GF-D8 (cell line): ENCODE measurements around the gene GABBR2.
"Not testable (repeated sequence)": the region's sequence is repeated elsewhere in the genome, so short reads cannot be mapped to it uniquely, and the experiment has no call there.

Source experiments
- DNase-seq: peaks from one replicate; lab custom pipeline; 2025; lab: John Stamatoyannopoulos, UW

GABBR2 gene

DNA sequence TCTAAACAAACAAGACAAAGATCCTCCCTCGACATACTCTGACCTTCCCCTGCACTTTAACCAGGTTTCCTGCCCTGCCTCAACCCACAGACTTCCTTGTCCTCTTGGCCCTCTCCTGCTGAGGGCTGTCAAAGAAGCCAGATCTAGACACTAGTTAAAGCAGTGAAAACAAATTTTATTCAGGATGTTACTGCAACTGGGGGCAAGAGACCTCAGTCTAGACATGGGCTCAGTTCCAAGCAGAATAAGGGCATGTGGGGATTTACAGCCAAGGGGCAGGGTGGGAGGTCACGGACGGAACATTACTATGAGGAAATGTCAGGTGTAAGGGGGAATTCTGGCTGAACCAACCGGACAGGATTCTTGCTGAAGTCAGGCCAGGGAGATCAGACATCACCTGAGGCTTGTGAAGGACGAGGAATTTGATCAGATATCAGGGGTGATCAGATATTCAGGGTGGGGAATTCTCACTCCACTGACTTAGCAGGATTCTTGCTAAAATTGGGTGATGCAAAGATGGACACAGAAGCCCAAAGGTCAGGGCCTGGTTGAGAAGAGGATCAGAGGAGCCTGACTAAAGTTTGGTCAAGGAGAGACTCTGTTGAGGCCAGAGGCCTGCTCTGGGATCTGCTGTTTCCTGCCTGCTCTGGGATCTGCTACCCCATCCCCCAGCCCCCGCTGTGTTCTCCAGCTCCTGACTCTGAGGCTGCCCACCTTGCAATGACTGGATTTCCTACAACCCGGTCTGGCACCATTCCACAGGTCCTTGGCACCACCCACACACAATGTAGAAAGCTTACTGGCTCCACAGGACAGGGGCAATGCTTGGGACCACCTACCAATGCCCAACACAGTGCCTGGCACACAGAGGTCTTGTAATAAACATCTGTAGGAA, 21.5 kb downstream of the GABBR2 start:
- DNase-seq, result no peak

DNA sequence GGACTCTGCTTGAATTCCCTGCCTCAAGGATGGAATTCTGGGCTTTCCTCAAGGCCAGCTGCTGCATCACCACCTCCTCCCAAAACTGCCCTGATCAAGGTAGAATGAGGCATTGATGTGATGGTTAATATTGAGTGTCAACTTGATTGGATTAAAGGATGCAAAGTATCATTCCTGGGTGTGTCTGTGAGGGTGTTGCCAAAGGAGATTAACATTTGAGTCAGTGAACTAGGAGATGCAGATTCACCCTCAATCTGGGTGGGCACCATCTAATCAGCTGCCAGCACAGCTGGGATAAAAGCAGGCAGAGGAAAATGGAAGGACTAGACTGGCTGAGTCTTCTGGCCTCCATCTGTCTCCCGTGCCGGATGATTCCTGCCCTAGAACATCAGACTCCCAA, 23.9 kb downstream of the GABBR2 start:
- DNase-seq, result not testable (repeated sequence)

- DNase-seq, result no peak
These were observed 30.4 kb downstream of the GABBR2 start for GRCh38 chr9:98678244-98678842.

DNA sequence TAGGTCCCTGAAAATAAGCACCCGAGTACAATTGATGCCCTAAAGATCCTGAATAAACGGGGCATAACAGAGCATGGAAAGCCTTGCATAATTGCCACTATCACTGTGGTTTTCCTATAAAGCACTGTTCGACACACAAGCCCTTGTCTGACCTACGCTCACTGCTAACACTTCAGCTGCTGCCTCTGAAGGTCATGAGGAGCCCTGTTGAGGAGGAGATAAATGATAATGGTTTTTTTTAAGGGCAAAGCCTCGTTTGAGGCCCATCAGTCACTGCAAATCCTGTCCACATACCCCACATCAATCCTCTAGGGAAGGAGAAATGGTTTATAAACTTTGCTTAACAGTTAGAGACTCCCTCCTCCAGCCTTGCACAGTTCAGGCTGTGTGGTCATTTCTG, 35.1 kb downstream of the GABBR2 start:
- DNase-seq, result no peak

GRCh38 chr9:98667005-98667640, 41.6 kb downstream of the GABBR2 start:
- no peak for DNase-seq

DNA sequence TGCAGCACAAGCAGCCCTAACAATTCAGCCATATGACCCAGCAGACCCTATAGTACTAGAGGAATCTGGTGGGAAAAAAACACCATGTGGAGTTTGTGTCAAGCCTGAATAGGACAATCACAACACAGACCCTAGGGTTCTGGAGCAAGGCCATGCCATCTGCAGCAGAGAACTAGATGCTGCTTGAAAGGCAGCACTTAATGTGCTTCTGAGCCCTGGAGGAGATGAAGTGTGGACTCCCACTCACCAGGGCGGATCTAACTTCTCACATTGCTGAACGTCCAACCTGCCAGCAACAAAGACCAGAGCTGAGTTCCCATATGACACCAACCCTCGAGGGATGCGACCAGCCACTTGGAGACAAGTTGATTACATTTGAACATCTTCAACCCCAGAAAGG, 43.2 kb downstream of the GABBR2 start:
- DNase-seq, result no peak

DNA sequence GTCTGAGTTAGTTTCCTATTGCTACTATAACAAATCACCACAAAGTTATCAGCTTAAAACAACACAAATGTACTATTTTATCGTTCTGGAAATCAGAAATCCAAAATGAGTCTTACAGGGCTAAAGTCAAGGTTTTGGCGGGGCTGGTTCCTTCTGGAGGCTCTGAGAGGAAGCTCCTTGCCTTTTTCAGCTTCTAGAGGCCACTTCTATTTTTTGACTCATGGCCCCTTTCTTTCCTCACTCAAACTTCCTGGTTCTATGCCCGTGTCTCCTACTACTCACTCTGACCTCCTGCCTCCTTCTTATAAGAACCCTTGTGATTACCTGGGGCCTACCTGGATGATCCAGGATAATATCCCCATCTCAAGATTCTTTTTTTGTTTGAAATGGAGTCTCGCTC, 48.2 kb downstream of the GABBR2 start:
- no peak for DNase-seq

DNA sequence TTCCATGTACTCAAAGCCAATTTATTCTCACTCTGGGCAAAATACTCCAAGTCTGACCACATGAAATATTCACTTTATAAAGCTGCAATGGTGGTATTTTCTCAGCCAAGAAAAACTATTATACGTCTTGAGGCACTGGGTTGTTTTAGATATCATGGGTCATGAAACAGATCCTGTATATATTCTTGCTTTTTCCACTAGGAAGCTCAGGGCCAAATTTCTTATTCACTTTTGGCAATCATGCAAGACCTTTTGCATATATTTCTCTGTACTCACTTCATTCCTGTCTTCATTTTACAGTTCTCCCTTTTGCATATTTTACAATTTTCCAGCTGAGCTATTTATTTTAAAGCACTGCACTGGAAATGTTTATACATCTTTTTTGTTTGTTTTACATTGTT, 49.8 kb downstream of the GABBR2 start:
- DNase-seq, result no peak

DNA sequence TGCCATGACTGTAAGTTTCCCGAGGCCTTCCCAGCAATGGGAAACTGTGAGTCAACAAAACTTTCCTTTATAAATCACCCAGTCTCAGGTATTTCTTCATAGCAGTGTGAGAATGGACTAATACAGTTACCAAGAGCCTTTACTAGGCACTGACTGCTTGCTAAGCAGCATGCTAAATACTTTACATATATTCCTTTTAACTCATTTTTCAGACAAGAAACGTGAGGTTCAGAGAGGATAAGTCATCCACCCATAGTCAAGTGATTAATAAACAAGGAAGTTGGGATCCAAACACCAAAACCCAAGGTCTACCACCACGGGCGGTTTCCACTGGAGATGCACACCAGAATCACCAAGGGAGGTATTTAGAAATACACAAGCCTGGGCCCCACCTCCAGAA, 50.8 kb downstream of the GABBR2 start:
- no peak for DNase-seq

DNA sequence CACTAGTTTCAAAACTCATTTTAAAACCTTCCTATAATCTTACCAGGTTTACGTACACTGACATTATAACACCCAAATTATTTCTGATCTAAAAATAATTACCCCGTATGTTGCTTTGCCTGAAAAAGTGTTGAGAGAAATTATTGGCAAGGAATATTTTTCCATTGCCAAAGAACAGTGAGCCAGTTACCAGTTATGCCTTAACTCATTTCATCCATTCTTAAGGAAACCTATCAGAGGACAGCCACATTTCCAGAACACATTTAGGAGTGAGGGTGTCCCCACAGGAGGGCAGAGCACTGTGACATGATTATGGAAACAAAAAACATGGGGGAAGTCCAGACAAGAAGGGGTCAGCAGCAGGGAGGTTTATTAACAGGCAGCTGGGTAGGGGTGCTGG, 52.2 kb downstream of the GABBR2 start:
- DNase-seq, result no peak

- not testable (repeated sequence) for DNase-seq
These were observed 53.3 kb downstream of the GABBR2 start for GRCh38 chr9:98655428-98655827.

DNA sequence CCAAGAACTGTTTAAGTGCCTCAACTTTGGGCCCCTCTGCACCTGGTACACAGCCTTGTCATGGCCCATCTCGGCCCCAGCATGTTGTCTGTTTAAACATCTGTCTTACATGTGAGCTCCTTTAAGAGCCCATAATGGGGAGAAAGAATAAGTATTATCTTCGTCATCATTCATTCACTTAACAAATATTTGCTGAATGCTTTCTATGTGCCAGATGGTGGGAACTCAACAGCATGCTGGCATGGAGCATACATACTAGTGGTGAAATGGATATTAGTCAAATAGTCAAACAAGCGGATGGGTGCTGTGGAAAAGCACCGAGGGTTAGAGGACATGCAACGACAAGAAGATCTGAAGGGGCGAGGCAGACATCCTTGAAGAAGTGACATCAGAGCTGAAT, 54.5 kb downstream of the GABBR2 start:
- no peak for DNase-seq

- no peak for DNase-seq
These were observed 56.0 kb downstream of the GABBR2 start for GRCh38 chr9:98652741-98653140.

DNA sequence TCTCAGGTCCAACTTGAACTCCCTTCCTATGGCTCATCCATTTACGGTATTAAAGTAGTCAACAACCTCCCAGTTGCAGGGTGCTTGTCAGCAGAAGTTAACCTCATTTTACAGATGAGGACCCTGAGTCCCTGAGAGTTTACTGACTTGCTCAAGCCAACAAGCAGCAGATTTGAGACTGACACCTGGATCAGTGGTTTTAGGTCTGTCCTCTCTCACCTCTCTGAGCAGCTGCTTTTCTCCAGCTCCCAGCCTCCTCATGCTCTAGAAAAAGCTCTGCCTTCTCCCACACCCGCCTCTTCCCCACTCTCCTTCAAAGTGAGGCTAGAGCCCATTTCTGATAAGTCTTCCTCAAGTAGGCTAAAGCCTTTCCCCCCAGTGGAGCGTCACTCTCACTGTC, 56.4 kb downstream of the GABBR2 start:
- no peak for DNase-seq

GRCh38 chr9:98647236-98647635, 61.5 kb downstream of the GABBR2 start:
- DNase-seq, result no peak

DNA sequence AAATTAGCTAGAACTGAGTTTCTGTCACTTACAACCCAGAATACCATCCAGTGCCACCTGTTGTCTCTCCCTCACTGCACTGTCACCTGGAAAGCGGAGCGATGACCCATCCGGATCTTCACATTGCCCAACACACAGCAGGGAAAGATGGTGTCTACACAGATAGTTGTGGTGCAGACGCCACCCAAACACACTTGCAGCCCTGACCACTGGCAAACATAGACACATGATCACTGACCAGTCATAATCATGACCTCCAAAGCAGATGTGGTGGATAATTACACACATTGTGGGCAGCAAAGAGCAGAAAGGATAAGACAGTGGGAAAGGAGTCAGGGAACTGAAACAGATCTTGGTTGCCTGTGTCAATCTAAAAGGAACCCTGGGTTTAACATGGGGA, 64.7 kb downstream of the GABBR2 start:
- DNase-seq, result no peak

DNA sequence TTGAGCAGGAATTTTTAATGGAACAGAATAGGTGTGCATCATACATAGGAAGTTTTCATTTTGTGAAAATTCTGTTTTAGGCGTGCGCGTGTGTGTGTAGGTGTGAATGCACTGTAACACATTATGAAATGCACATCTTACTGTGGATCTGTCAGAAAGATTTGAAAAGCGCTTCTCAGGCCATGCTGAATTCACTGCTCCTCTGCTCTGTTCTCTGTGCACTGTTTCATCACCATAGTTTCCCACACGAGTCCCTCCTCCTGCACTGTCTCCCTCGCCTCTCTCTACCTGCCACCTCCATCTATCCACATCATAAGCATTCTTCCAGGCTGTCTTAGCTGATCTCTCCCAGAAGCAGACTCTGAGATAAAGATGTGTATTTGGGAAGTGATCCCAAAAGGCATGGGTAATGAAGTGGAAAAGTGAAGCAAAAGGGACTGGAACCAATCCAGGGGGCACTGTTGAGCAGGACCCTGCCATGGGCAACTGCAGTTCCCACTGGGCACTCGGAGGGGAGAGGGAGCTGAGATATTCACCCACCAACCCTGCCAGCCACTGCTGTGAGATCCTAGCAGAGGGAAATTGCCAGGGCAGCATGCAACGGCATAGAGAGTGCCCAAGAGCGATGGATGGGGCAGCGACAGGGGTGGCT, 65.9 kb downstream of the GABBR2 start:
- DNase-seq, result no peak

- no peak for DNase-seq
These were observed 67.0 kb downstream of the GABBR2 start for GRCh38 chr9:98641695-98642094.

DNA sequence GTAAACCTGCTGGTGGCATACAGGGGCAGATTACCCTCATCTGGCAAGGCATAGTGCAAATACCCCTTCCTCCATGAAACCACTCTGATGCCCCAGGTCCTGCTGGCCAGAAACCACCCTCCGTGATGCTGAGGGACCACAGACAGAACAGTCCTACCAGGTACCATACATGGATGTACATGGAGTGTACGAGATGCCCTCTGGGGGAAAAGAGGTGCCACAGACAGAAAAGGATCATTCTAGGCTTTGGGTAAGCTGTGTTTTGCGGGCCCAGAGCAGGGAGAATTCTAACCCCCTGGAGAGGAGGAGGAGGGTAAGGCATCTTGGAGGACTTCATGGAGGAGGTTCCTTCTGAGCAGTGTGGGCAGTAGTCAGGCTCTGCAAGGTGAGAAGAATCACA, 68.3 kb downstream of the GABBR2 start:
- DNase-seq, result no peak

GRCh38 chr9:98639133-98639532, 69.6 kb downstream of the GABBR2 start:
- no peak for DNase-seq

GRCh38 chr9:98637381-98637780, 71.4 kb downstream of the GABBR2 start:
- DNase-seq, result no peak

GRCh38 chr9:98635374-98635773, 73.4 kb downstream of the GABBR2 start:
- DNase-seq, result no peak
